T-cell (primary cell): ENCODE measurements around the gene ZC2HC1C. TPM values are rescaled to one million over a fixed set of nuclear protein-coding genes. Genes with fewer than 3 reads are reported as not detected.

Experiments used
- ATAC-seq, 4 experiments: fragments of 200-7000 bp in 3 of 4; fragments of 150-1000 bp in 1 of 4; cut with Tn5 transposase; replicated peaks in 1 of 4; 1 replicate in 3 of 4; 2 replicates in 1 of 4; pipeline ENCODE4 v1.10.0; 2021; ENCODE audit warnings: moderate library complexity in 3 of 4, mild to moderate bottlenecking in 2 of 4, moderate number of reproducible peaks in 1 of 4
- CTCF ChIA-PET, 2 donors: fragments of 300-600 bp; sonication (Branson Sonifier 250); formaldehyde crosslinking; loops; one replicate each; lab custom pipeline; 2022; ENCODE audit warnings: antibody characterized with exemption in 2 of 2; lab: Charles Lee
- POLR2A ChIA-PET, 2 donors: fragments of 300-600 bp; sonication (Branson Sonifier 250); formaldehyde crosslinking; loops; one replicate each; lab custom pipeline; 2022; ENCODE audit warnings: antibody characterized with exemption in 2 of 2; lab: Charles Lee
- DNase-seq, 35 experiments: peaks; one replicate each; pipeline versions ENCODE4 v3.0.0 to v3.0.0-alpha.2; 2013 to 2023
- H3K27ac ChIP-seq: one replicate; pipeline ENCODE4 v1.5.1; 2013; ENCODE audit warnings: low read length
- H3K27me3 ChIP-seq, 2 experiments: replicated peaks in 1 of 2; 1 replicate in 1 of 2; 2 replicates in 1 of 2; pipeline versions ENCODE4 v1.6.1 to v1.7.0; 2013; ENCODE audit warnings: low read length in 1 of 2, mixed read lengths in 1 of 2; ENCODE audit not compliant: control insufficient read depth in 2 of 2, insufficient read depth in 2 of 2; ENCODE audit errors: extremely low read depth in 1 of 2
- H3K36me3 ChIP-seq, 2 donors: 1 replicate in 1 of 2; 2 replicates in 1 of 2; pipeline versions ENCODE4 v1.6.1 to v1.7.0; 2013; ENCODE audit warnings: low read length in 1 of 2; ENCODE audit not compliant: control insufficient read depth in 2 of 2, insufficient read depth in 1 of 2; ENCODE audit errors: extremely low read depth in 1 of 2
- H3K4me1 ChIP-seq, 2 experiments: 1 replicate in 1 of 2; 2 replicates in 1 of 2; pipeline versions ENCODE4 v1.6.1 to v1.7.0; 2013; ENCODE audit warnings: low read length in 2 of 2, mixed read lengths in 1 of 2; ENCODE audit not compliant: insufficient read depth in 2 of 2, control insufficient read depth in 1 of 2; ENCODE audit errors: extremely low read depth in 1 of 2
- H3K4me3 ChIP-seq, 2 donors: 1 replicate in 1 of 2; 2 replicates in 1 of 2; pipeline versions ENCODE4 v1.5.1 to v1.7.0; 2013; ENCODE audit warnings: mild to moderate bottlenecking in 2 of 2, low read length in 1 of 2, moderate library complexity in 1 of 2; ENCODE audit not compliant: control insufficient read depth in 1 of 2; ENCODE audit errors: extremely low read depth in 1 of 2
- H3K9me3 ChIP-seq: 2 replicates; pipeline ENCODE4 v1.7.0; 2013
- H3K27ac Mint-ChIP-seq, 2 donors: one replicate each; pipeline ENCODE4 v1.8.0; 2020 to 2021; ENCODE audit warnings: mild to moderate bottlenecking in 2 of 2, mixed read lengths in 2 of 2
- H3K27me3 Mint-ChIP-seq, 2 donors: one replicate each; pipeline ENCODE4 v1.8.0; 2021 to 2022; ENCODE audit warnings: mixed read lengths in 2 of 2
- H3K36me3 Mint-ChIP-seq: one replicate; pipeline ENCODE4 v1.8.0; 2021; ENCODE audit warnings: mixed read lengths
- H3K4me1 Mint-ChIP-seq, 3 donors: one replicate each; pipeline ENCODE4 v1.8.0; 2020 to 2022; ENCODE audit warnings: mixed read lengths in 3 of 3, mild to moderate bottlenecking in 1 of 3
- H3K4me3 Mint-ChIP-seq, 3 donors: one replicate each; pipeline ENCODE4 v1.8.0; 2020 to 2022; ENCODE audit warnings: mild to moderate bottlenecking in 3 of 3, mixed read lengths in 3 of 3, moderate library complexity in 3 of 3
- H3K9me3 Mint-ChIP-seq, 3 donors: one replicate each; pipeline ENCODE4 v1.8.0; 2020 to 2022; ENCODE audit warnings: mixed read lengths in 3 of 3
- WGBS: methylation state at CpG from one replicate; pipeline ENCODE4 v1.1.5; 2013; ENCODE audit warnings: missing lambda C conversion rate; ENCODE audit not compliant: insufficient coverage; 5-methylcytosine and 5-hydroxymethylcytosine counted together
- total RNA-seq, 35 experiments: library from RNA in 6 of 35; stranded (reverse) in 6 of 35; fragments of 120-200 nt in 1 of 35; gene quantifications; one replicate each; pipeline versions ENCODE4 v1.2.1 to v1.2.4 and lab custom pipeline; 2013 to 2026

The ZC2HC1C gene
- total RNA-seq, 5 donors from 2014 or later (not counting 1 experiment from before 2014, with no cell fraction given) = 0.36 to 1.3 (median 0.56) TPM; not detected in 1

DNA sequence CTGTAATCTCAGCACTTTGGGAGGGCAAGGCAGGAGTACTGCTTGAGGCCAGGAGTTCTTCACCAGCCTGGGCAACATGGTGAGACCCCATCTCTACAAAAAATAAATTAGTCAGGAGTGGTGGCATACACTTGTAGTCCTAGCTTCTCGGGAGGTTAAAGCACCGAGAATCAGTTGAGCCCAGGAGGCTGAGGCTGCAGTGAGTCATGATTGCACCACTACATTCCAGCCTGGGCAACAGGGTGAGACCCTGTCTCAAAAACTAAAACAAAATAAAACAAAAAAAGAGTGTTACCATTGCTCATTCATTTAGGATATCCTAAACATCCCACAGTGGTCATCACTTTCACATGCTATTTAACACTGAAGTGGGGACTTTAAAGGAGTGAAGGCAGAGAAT is 49.6 kb downstream of the ZC2HC1C start:
- Mint-ChIP-seq H3K9me3 (no peaks in the 10 kb centered on the region), H3K36me3 (peaks cover 38% of the 10 kb centered on the region), H3K27ac (no peak overlapping the region), H3K4me1 (peaks cover 9 to 22% (median 14%) of the 10 kb centered on the region in 3 donors), H3K27me3 (no peaks in the 10 kb centered on the region), H3K4me3 (no peak overlapping the region)
- Histone ChIP-seq H3K27me3 (no peaks in the 10 kb centered on the region), H3K4me3 (no peak overlapping the region), H3K36me3 (peaks cover 5 to 65% of the 10 kb centered on the region in 2 donors), H3K27ac (no peak overlapping the region), H3K4me1 (peaks cover 0 to 3% of the 10 kb centered on the region in 2 experiments), H3K9me3 (no peaks in the 10 kb centered on the region)
- ChIA-PET CTCF (no interaction called here), POLR2A (no interaction called here)
- DNase-seq (no peak), ATAC-seq (no peak)
- 100% methylated on average over 2 of the region's 2 CpGs for WGBS

GRCh38 chr14:75120541-75121291 is 51.3 kb downstream of the ZC2HC1C start:
- ATAC-seq = no peak
- ChIA-PET POLR2A (no interaction called here), CTCF (interaction anchor here in 1 of 2 donors (1.0 to 1.1 kb wide), 2 partner anchors 33 to 203 kb away, joined by 3 to 5 read pairs; no protein-coding TSS in a partner anchor)
- Mint-ChIP-seq H3K27me3 (no peaks in the 10 kb centered on the region), H3K36me3 (peaks cover 30% of the 10 kb centered on the region), H3K27ac (no peak overlapping the region), H3K4me1 (peaks cover 19 to 30% (median 23%) of the 10 kb centered on the region in 3 donors), H3K9me3 (no peaks in the 10 kb centered on the region), H3K4me3 (no peak overlapping the region)
- H3K4me1 ChIP-seq = peaks cover 3 to 10% of the 10 kb centered on the region in 2 experiments
- DNase-seq = no peak
- H3K9me3 ChIP-seq = no peaks in the 10 kb centered on the region
- peaks cover 5 to 54% of the 10 kb centered on the region in 2 donors for H3K36me3 ChIP-seq
- no peak overlapping the region for H3K27ac ChIP-seq
- H3K4me3 ChIP-seq = no peak overlapping the region
- H3K27me3 ChIP-seq = no peaks in the 10 kb centered on the region
- 100% methylated on average over 1 of the region's 3 CpGs for whole genome bisulfite sequencing

DNA sequence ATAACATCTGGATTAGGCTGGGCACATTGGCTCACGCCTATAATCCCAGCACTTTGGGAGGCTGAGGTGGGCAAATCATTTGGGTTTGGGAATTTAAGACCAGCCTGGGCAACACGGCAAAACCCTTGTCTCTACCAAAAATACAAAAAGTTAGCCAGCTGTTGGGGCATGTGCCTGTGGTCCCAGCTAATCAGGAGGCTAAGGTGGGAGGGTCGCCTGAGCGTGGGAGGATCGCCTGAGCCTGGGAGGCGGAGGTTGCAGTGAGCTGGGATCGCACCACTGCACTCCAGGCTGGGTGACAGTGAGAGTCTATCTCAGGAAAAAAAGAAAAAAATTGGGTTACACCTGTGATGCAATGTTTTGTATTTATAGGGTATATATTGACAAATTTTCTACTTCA is 52.1 kb downstream of the ZC2HC1C start:
- Mint-ChIP-seq H3K4me3 (no peak overlapping the region), H3K27ac (no peak overlapping the region), H3K4me1 (peaks cover 26 to 38% (median 30%) of the 10 kb centered on the region in 3 donors), H3K36me3 (peaks cover 30% of the 10 kb centered on the region), H3K9me3 (no peaks in the 10 kb centered on the region), H3K27me3 (no peaks in the 10 kb centered on the region)
- H3K9me3 ChIP-seq = no peaks in the 10 kb centered on the region
- DNase-seq (no peak), ATAC-seq (no peak)
- no peak overlapping the region for H3K4me3 ChIP-seq
- WGBS = 100% methylated on average over 1 of the region's 7 CpGs
- CTCF ChIA-PET = no interaction called here
- peaks cover 5 to 46% of the 10 kb centered on the region in 2 donors for H3K36me3 ChIP-seq
- H3K27ac ChIP-seq = no peak overlapping the region
- POLR2A ChIA-PET = interaction anchor here in 1 of 2 donors (0.5 kb wide), 1 partner anchor 18 kb away, joined by 3 read pairs; no protein-coding TSS in a partner anchor
- peaks cover 8 to 17% of the 10 kb centered on the region in 2 experiments for H3K4me1 ChIP-seq
- H3K27me3 ChIP-seq = no peaks in the 10 kb centered on the region

DNA sequence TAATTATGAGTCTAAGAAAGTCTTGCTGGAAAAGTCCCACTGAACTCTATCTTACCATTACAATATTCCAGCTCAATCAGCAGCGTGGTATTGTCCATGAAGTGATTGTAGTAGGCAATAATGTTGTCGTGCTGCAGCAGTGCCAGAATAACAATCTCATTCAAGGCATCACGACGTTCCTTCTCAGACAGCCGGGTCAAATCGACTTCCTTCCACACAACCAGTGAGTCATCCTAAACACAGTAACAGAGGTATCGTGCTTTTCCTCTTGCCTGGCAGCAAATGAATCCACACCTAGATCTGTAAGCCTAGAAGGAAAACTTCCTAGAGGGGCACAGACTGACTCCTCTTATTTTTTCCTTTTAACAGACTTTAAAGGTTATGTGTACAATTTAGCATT is 54.5 kb downstream of the ZC2HC1C start:
- no peak for ATAC-seq
- DNase-seq = peak in 4 of 35 experiments; percentile 14 to 40 (median 20)
- no peak overlapping the region for H3K4me3 ChIP-seq
- Mint-ChIP-seq H3K27ac (peak overlapping the region; percentile 59 to 91), H3K9me3 (no peaks in the 10 kb centered on the region), H3K4me3 (peak overlapping the region in 1 of 3 donors; percentile 2), H3K27me3 (no peaks in the 10 kb centered on the region), H3K4me1 (peaks cover 43 to 53% (median 44%) of the 10 kb centered on the region in 3 donors), H3K36me3 (peaks cover 10% of the 10 kb centered on the region)
- H3K27ac ChIP-seq = peak overlapping the region; percentile 15
- ChIA-PET CTCF (interaction anchor here (0.6 to 1.0 kb wide), 4 partner anchors 15 to 179 kb away, joined by 3 to 5 read pairs (median 4); no protein-coding TSS in a partner anchor), POLR2A (interaction anchor here (0.6 to 0.7 kb wide), 3 partner anchors 14 to 662 kb away, joined by 4 to 12 read pairs (median 7); no protein-coding TSS in a partner anchor)
- no peaks in the 10 kb centered on the region for H3K9me3 ChIP-seq
- H3K36me3 ChIP-seq = peaks cover 1 to 21% of the 10 kb centered on the region in 2 donors
- no peaks in the 10 kb centered on the region for H3K27me3 ChIP-seq
- 18% methylated on average over 4 of the region's 7 CpGs for WGBS
- H3K4me1 ChIP-seq = peaks cover 14 to 34% of the 10 kb centered on the region in 2 experiments

DNA sequence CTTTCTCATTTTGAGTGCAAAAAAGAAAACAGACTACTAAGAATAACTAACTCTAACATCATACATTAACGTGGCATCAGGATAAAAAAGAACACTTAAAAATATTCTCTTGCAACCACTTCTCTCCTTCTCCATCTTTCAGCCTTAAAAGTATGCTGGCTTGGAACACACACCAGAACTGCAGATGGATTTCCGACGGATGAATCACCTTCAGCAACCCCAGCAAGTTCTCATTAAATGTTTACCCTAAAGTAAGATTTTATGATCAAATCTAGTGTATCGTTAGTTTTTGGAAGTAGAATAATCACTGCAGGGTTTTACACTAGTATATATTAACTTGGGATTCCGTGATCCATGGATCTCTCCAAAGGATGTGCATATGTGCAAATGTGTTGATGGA is 56.2 kb downstream of the ZC2HC1C start:
- no peak overlapping the region for H3K4me3 ChIP-seq
- H3K27ac ChIP-seq = peak overlapping the region; percentile 92
- H3K4me3 Mint-ChIP-seq = peak overlapping the region; percentile 95 to 97 (median 96)
- peaks cover 44 to 52% (median 45%) of the 10 kb centered on the region in 3 donors for H3K4me1 Mint-ChIP-seq
- H3K27ac Mint-ChIP-seq = peak overlapping the region; percentile 64 to 96
- peaks cover 14 to 34% of the 10 kb centered on the region in 2 experiments for H3K4me1 ChIP-seq
- 50% methylated on average over 1 of the region's 5 CpGs for WGBS
- H3K36me3 Mint-ChIP-seq = peaks cover 8% of the 10 kb centered on the region
- H3K9me3 Mint-ChIP-seq = no peaks in the 10 kb centered on the region
- ChIA-PET CTCF (interaction anchor here in 1 of 2 donors (1.4 to 1.6 kb wide), 2 partner anchors 170 to 178 kb away, joined by 5 to 14 read pairs; no protein-coding TSS in a partner anchor), POLR2A (interaction anchor here in 1 of 2 donors (0.6 to 1.5 kb wide), 3 partner anchors 133 to 173 kb away, joined by 7 to 11 read pairs (median 7); no protein-coding TSS in a partner anchor)
- H3K27me3 ChIP-seq = no peaks in the 10 kb centered on the region
- H3K9me3 ChIP-seq = no peaks in the 10 kb centered on the region
- peaks cover 0 to 6% of the 10 kb centered on the region in 2 donors for H3K36me3 ChIP-seq
- DNase-seq = no peak
- no peaks in the 10 kb centered on the region for H3K27me3 Mint-ChIP-seq
- ATAC-seq = no peak

DNA sequence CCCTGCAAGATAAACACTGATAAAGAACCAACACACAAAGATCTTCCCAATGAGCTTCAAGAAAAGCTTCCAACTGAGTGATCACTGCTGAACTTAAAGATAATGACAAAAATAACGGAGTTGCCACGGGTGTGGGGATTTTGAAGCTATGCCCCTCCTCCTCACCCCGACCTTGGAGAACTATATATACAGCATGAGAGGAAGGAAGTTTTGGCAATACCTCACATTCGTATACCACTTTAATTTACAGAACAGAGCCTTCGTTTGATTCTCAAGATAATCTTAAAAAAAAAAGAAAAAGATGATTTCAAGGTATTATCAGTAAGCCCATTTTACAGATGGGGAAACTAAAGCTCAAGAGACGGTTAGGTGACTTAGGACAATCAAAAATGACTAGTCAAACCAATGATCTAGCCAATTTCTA is 56.7 kb downstream of the ZC2HC1C start:
- Mint-ChIP-seq H3K4me3 (peak overlapping the region; percentile 95 to 97 (median 96)), H3K9me3 (no peaks in the 10 kb centered on the region), H3K27ac (peak overlapping the region; percentile 96), H3K27me3 (no peaks in the 10 kb centered on the region), H3K4me1 (peaks cover 44 to 52% (median 45%) of the 10 kb centered on the region in 3 donors), H3K36me3 (peaks cover 7% of the 10 kb centered on the region)
- Histone ChIP-seq H3K27ac (peak overlapping the region; percentile 92), H3K4me3 (peak overlapping the region; percentile 36 to 87), H3K27me3 (no peaks in the 10 kb centered on the region), H3K36me3 (peaks cover 0 to 5% of the 10 kb centered on the region in 2 donors), H3K4me1 (peaks cover 14 to 34% of the 10 kb centered on the region in 2 experiments), H3K9me3 (no peaks in the 10 kb centered on the region)
- ATAC-seq = peak in 1 of 4 experiments; percentile 34
- ChIA-PET CTCF (interaction anchor here in 1 of 2 donors (0.5 to 1.6 kb wide), 8 partner anchors 8 to 265 kb away, joined by 3 to 14 read pairs (median 3); no protein-coding TSS in a partner anchor), POLR2A (interaction anchor here (0.5 to 1.5 kb wide), 6 partner anchors 51 to 474 kb away, joined by 3 to 11 read pairs (median 6); no protein-coding TSS in a partner anchor)
- DNase-seq = peak in 12 of 35 experiments; percentile 6 to 68 (median 11)
- no CpG with 5 or more reads among the region's 6 CpGs for WGBS
